DND-41 (cell line): ENCODE measurements around the gene SCN7A.
A peak's percentile ranks its signal among the peaks of the same experiment; 100 is the strongest.

ENCODE experiments used
- ATAC-seq: fragments of 200-7000 bp; cut with Tn5 transposase; 3 replicates; pipeline ENCODE4 v1.9.1; 2021; ENCODE audit warnings: low read depth; ENCODE audit not compliant: insufficient read depth
- DNase-seq: peaks from one replicate; pipeline ENCODE4 v3.0.0-alpha.2; 2020
- H2AFZ ChIP-seq: 2 replicates; pipeline ENCODE4 v1.6.0; 2012; ENCODE audit warnings: low read depth, low read length
- H3K27ac ChIP-seq: 2 replicates; pipeline ENCODE4 v1.5.1; 2012; ENCODE audit warnings: low read length, inconsistent platforms
- H3K27me3 ChIP-seq: fragments of 200-600 bp; sonication (generic); 2 replicates; pipeline ENCODE4 v1.6.0; 2012; ENCODE audit warnings: low read length, mild to moderate bottlenecking, inconsistent platforms; ENCODE audit not compliant: insufficient read depth, poor library complexity
- H3K36me3 ChIP-seq: 2 replicates; pipeline ENCODE4 v1.5.1; 2012; ENCODE audit warnings: low read length, inconsistent platforms; ENCODE audit not compliant: insufficient read depth
- H3K4me1 ChIP-seq: 2 replicates; pipeline ENCODE4 v1.5.1; 2012; ENCODE audit warnings: mild to moderate bottlenecking, low read length; ENCODE audit not compliant: insufficient read depth
- H3K4me2 ChIP-seq: 2 replicates; pipeline ENCODE4 v1.6.0; 2012; ENCODE audit warnings: mild to moderate bottlenecking, moderate library complexity, low read length, inconsistent platforms; ENCODE audit not compliant: insufficient read depth
- H3K4me3 ChIP-seq, 2 experiments: fragments of 200-600 bp in 1 of 2; shearing (Covaris generic) in 1 of 2; 2 replicates each; pipeline ENCODE4 v1.5.1; 2012 to 2016; ENCODE audit warnings: inconsistent platforms in 2 of 2, low read length in 2 of 2, mild to moderate bottlenecking in 2 of 2, low read depth in 1 of 2, moderate library complexity in 1 of 2
- H3K79me2 ChIP-seq: 2 replicates; pipeline ENCODE4 v1.6.0; 2012; ENCODE audit warnings: low read length, inconsistent platforms; ENCODE audit not compliant: insufficient read depth
- H3K9ac ChIP-seq: 2 replicates; pipeline ENCODE4 v1.6.0; 2012; ENCODE audit warnings: low read depth, mild to moderate bottlenecking, inconsistent platforms, low read length, moderate library complexity
- H3K9me3 ChIP-seq: 2 replicates; pipeline ENCODE4 v1.5.1; 2012; ENCODE audit warnings: low read length, moderate library complexity, mild to moderate bottlenecking, inconsistent platforms; ENCODE audit not compliant: insufficient read depth, severe bottlenecking
- H4K20me1 ChIP-seq: 2 replicates; pipeline ENCODE4 v1.6.0; 2012; ENCODE audit warnings: low read length; ENCODE audit not compliant: insufficient read depth
- EZH2 ChIP-seq: IDR thresholded peaks from 3 replicates; pipeline ENCODE4 v1.6.1; 2012; ENCODE audit warnings: borderline replicate concordance, low read depth, mild to moderate bottlenecking, moderate library complexity, low read length, inconsistent platforms; ENCODE audit not compliant: severe bottlenecking
- TF ChIP-seq, protein P1 (sequence below): IDR thresholded peaks from 2 replicates; pipeline ENCODE4 v1.5.1; 2012; ENCODE audit warnings: borderline replicate concordance, low read length, moderate library complexity, mild to moderate bottlenecking; ENCODE audit not compliant: poor library complexity, severe bottlenecking; ENCODE audit errors: extremely low read depth

Gene SCN7A

DNA sequence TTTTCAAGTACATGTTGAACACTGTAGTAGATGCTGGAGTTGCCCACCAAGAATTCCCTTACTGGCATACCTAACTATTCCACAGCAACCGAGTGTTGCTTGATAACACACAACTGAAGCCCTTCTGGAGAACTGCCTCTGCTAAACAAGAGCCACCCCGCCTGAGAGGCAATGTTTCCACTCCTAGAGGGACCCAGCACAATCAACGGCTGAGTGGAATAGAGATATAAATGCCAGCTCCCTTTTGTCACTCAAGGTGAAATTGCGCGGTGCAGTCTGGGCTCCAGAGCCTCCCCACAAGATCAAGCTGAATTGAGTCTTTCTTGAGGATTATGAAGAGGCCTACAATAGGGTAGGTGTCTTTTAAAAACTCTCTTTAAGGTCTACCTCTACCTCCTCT, 69.2 kb downstream of the SCN7A start:
- no peak overlapping the region for H2AFZ ChIP-seq
- no peaks in the 10 kb centered on the region for H4K20me1 ChIP-seq
- H3K36me3 ChIP-seq, result no peaks in the 10 kb centered on the region
- no peak overlapping the region for H3K4me3 ChIP-seq
- no peak for DNase-seq
- no peak overlapping the region for H3K27ac ChIP-seq
- no peak overlapping the region for H3K4me2 ChIP-seq
- no peaks in the 10 kb centered on the region for H3K79me2 ChIP-seq
- TF ChIP-seq, protein P1, sequence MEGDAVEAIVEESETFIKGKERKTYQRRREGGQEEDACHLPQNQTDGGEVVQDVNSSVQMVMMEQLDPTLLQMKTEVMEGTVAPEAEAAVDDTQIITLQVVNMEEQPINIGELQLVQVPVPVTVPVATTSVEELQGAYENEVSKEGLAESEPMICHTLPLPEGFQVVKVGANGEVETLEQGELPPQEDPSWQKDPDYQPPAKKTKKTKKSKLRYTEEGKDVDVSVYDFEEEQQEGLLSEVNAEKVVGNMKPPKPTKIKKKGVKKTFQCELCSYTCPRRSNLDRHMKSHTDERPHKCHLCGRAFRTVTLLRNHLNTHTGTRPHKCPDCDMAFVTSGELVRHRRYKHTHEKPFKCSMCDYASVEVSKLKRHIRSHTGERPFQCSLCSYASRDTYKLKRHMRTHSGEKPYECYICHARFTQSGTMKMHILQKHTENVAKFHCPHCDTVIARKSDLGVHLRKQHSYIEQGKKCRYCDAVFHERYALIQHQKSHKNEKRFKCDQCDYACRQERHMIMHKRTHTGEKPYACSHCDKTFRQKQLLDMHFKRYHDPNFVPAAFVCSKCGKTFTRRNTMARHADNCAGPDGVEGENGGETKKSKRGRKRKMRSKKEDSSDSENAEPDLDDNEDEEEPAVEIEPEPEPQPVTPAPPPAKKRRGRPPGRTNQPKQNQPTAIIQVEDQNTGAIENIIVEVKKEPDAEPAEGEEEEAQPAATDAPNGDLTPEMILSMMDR, result no peak
- TF ChIP-seq EZH2, result no peak
- no peak overlapping the region for H3K9ac ChIP-seq
- no peaks in the 10 kb centered on the region for H3K27me3 ChIP-seq
- no peaks in the 10 kb centered on the region for H3K4me1 ChIP-seq
- ATAC-seq, result no peak
- H3K9me3 ChIP-seq, result no peaks in the 10 kb centered on the region

DNA sequence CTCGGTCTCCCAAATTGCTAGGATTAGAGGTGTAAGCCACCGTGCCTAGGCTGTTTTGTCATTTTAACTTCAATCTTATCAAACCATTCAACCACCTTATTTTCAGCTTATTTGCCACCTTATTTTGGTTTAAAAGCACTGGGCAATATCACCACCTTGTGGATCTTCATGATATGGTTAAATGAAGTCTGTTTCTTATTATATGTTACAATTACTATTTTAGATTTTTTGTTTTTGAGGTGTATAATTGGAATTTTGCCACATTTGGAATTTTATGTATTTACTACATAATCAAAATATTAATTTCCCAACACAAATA, 74.5 kb downstream of the SCN7A start:
- Histone ChIP-seq H3K36me3 (no peaks in the 10 kb centered on the region), H3K27me3 (no peaks in the 10 kb centered on the region), H4K20me1 (no peaks in the 10 kb centered on the region), H3K9ac (no peak overlapping the region), H3K4me3 (no peak overlapping the region), H3K79me2 (no peaks in the 10 kb centered on the region), H3K9me3 (no peaks in the 10 kb centered on the region), H3K4me1 (no peaks in the 10 kb centered on the region), H3K27ac (no peak overlapping the region), H2AFZ (no peak overlapping the region), H3K4me2 (no peak overlapping the region)
- ATAC-seq, result no peak
- no peak for DNase-seq
- no peak for TF ChIP-seq EZH2
- TF ChIP-seq, protein P1, result peak; percentile 20

DNA sequence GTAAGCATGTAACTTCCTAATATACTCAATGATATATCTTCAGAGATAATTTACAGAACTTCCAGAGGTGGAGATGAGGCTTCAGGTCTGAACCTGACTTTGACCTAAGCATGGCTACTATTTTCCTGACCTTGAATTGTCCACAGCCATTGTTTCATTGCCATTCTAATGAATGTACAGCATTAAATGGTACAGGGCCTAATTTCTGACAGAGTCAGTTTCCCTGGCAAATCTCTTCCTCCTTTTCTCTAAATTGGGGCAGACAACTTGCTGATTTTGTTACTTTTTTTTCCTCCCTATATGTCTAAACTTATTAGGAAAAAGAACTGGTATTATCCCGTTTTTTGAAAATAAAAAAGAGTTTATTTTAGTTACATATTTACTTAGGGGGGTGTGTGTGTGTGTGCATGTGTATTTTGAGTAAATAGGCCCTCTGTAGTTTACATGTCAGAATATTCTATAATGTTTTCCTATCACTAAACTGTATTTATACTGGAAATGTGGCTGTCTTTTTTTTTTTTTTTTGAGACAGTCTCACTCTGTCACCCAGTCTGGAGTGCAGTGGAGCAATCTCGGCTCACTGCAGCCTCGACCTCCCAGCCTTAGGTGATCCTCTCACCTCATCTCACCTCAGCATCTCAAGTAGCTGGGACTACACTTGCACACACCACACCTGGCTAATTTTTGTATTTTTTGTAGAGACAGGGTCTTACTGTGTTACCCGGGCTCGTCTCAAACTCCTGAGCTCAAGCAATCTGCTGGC, 75.0 kb downstream of the SCN7A start:
- ATAC-seq, result no peak
- Histone ChIP-seq H3K36me3 (no peaks in the 10 kb centered on the region), H3K9me3 (no peaks in the 10 kb centered on the region), H3K4me2 (no peak overlapping the region), H4K20me1 (no peaks in the 10 kb centered on the region), H3K27ac (no peak overlapping the region), H3K4me1 (no peaks in the 10 kb centered on the region), H3K9ac (no peak overlapping the region), H3K27me3 (no peaks in the 10 kb centered on the region), H3K79me2 (no peaks in the 10 kb centered on the region), H3K4me3 (no peak overlapping the region), H2AFZ (no peak overlapping the region)
- no peak for DNase-seq
- TF ChIP-seq, protein P1, result no peak
- TF ChIP-seq EZH2, result no peak

DNA sequence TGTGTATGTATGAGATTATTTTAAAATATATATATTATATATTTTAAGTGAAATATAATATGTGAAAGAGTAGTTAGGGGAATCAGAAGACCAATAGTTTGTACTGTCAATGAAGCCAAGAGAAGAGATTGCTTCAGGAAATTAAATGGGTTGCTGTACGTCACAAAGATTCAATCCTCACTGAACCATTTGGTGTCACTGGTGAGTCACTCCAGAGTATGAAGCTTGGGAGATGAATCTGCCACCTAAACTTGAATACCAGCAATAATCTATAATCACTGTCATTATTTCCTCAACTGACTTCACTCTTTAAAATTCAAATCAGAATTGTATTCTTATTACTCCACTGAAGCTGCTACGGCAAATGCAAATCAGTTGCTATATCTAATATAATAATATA, 76.4 kb downstream of the SCN7A start:
- TF ChIP-seq, protein P1, result no peak
- ATAC-seq (no peak; the same call in 2 of the 3 replicates), DNase-seq (no peak)
- H3K36me3 ChIP-seq, result no peaks in the 10 kb centered on the region
- H3K9ac ChIP-seq, result no peak overlapping the region
- no peak overlapping the region for H2AFZ ChIP-seq
- no peak overlapping the region for H3K4me3 ChIP-seq
- no peaks in the 10 kb centered on the region for H3K79me2 ChIP-seq
- no peak overlapping the region for H3K4me2 ChIP-seq
- no peaks in the 10 kb centered on the region for H3K27me3 ChIP-seq
- H3K9me3 ChIP-seq, result no peaks in the 10 kb centered on the region
- no peak overlapping the region for H3K27ac ChIP-seq
- no peaks in the 10 kb centered on the region for H3K4me1 ChIP-seq
- H4K20me1 ChIP-seq, result no peaks in the 10 kb centered on the region
